Activated CD8-positive, alpha-beta memory T cell treated with anti-CD3 and anti-CD28 coated beads, Interleukin-2, amount 50 U/mL, for 24 hours (primary cell): ENCODE results near the gene SIGLECL1.
"Not testable (repeated sequence)": the region's sequence is repeated elsewhere in the genome, so short reads cannot be mapped to it uniquely, and the experiment has no call there.

ENCODE experiments used
- DNase-seq: peaks from one replicate; pipeline ENCODE4 v3.0.0-alpha.2; 2020; ENCODE audit errors: extremely low read depth

The SIGLECL1 gene

DNA sequence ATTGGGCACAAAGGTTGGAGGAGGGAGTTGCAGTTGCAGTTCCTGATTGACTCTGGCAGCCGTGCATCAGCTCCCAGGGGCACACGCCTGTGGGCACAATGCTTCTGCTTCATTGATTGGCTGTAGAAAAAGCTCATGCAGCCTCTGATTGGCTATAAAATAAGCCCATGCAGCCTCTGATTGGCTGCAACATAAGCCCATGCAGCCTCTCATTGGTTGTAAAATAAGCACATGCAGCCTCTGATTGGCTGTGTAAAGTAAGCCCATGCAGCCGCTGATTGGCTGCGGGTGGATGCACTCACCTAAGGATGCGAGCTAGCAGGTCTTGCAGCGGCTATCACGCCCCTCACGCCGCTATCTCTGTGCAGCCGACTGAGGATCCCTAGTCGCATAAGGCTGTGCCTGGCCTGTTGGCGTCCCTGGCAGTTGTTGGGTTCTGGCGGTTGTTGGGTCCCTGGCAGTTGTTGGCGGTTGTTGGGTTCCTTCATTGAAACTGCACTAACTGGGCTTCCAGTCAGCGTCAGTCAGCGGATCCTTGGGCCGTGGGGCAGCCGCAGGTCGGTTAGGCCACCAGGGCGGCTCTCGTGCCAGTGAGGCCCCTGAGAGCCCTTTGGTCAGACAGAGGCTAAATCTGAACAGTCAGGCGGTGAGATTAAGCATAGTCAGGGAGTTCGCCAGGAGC lies at the start of gene SIGLECL1:
SIGLECL1 (plus strand) TSS at position 295 of the 682 bp plus-strand sequence. CDS start 12,993 bp downstream, outside the sequence.
- no peak for DNase-seq

- DNase-seq, result no peak
These were observed 49.2 kb upstream of the SIGLECL1 start for GRCh38 chr19:51201712-51202111.

GRCh38 chr19:51203916-51204315 lies 47.0 kb upstream of the SIGLECL1 start:
- DNase-seq, result no peak

- DNase-seq, result no peak
These were observed 46.6 kb upstream of the SIGLECL1 start for GRCh38 chr19:51204321-51204720.

GRCh38 chr19:51207747-51208146 lies 43.1 kb upstream of the SIGLECL1 start:
- DNase-seq, result no peak

DNA sequence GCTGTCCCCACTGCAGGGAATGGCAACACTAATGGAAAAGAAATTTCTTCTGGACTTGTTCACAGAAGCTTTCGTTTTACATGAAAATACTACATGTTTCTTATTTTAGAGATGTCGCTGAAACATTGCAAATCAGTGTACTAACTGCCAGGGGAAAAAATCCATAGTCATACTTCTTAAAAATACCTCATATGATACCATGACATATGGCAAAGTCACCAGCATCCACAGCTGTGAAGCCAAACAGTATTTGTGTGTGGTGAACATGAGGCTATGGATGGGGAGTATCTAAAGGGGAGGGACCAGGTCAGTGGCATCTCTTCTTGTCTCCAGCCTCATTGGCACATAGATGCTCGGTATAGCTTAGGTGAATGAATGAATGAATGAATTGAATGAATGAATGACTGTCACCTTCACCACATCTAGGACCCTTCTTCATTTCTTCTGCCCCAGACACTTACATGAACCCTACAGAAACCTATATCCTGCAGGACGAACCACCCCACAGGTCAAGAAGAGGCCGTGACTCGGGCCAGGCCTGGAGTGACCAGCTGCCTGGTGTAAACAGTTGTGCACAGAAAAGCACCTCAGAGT lies 40.6 kb upstream of the SIGLECL1 start:
- no peak for DNase-seq

GRCh38 chr19:51210874-51211361 lies 40.0 kb upstream of the SIGLECL1 start:
- DNase-seq, result not testable (repeated sequence)

DNA sequence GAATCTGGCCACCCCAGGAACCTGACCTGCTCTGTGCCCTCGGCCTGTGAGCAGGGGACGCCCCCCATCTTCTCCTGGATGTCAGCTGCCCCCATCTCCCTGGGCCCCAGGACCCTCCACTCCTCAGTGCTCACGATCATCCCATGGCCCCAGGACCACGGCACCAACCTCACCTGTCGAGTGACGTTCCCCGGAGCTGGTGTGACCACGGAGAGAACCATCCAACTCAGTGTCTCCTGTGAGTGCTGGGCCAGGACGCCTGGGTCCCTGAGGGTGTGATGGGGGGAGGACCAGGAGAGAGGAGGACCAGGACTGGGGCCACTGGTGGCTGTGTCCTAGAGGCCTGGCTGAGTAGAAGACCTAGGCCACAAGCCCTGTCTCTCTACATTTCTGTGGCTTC lies 39.0 kb upstream of the SIGLECL1 start:
- DNase-seq, result no peak

DNA sequence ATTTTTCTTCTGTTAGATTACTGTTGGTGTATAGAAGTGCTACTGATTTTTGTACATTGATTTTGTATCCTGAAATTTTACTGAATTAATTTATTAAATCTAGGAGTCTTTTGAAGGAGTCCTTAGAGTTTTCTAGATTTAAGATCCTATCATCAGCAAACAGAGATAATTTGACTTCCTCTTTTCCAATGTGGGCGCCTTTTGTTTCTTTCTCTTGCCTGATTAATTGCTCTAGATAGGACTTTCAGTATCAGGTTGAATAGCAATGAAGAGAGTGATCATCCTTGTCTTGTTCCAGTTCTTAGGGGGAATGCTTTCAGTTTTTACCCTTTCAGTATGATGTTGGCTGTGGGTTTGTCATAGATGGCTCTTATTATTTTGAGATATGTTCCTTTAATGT lies 31.6 kb upstream of the SIGLECL1 start:
- no peak for DNase-seq

DNA sequence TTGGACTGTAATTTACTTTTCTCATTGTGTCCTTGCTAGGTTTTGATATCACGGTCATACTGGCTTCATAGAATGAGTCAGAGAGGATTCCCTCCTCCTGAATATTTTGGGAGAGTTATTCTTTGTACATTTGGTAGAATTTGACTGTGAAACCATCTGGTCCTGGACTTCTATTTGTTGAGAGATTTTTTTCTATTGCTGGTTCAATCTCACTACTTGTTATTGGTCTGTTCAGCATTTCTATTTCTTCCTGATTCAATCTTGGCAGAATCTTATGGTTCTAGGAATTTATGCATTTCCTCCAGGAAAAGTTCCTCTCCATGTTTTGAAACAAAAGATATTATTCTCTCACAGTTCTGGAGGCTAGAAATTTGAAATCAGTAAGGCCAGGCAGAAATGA lies 30.9 kb upstream of the SIGLECL1 start:
- no peak for DNase-seq

DNA sequence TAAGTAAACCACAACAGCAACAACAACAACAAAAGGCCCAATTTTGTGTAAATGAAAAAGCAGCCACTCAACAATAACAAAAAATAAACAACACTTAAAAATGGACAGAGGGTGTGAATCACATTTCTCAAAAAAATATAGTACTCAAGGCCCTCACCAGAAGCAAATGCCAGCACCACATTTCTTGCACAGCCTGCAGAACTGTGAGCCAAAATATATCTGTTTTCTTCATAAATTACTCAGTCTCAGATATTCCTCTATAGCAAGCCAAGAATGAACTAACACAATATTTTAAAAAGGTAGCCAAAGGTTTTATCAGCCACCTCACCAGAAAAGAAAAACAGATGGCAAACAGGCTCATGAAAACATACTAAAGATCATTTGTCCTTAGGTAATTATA lies 29.9 kb upstream of the SIGLECL1 start:
- DNase-seq, result no peak

DNA sequence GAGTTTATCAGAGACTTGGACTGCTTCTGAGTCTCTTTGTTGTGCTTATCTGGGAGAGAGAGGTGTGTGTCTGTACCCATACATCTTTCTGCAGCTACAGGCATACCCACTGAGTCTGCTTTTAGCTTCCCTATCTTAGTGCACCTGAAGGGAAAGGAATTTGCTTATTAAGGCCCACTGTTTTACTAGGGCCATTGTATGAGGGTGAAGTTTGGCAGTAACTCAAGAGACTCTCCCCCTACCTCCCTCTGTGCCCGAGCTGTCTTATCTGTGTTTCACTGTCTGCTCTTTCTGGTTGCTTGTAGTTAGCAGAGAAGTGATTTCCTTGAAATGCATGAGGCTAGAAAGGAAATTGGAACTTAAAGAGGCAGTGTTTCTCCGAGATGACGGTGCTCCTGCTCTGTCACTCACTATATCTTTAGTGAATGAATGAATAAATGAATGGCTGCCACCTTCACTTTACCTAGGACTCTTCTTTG lies 26.7 kb upstream of the SIGLECL1 start:
- DNase-seq, result no peak

GRCh38 chr19:51224898-51225393 lies 25.9 kb upstream of the SIGLECL1 start, which contains the start of gene CD33:
Gene CD33 (plus strand): TSS chr19:51225080. CDS start chr19:51225119, 39 bp downstream.
- DNase-seq, result not testable (repeated sequence)

GRCh38 chr19:51226067-51226466 lies 24.8 kb upstream of the SIGLECL1 start:
- no peak for DNase-seq

GRCh38 chr19:51227326-51227725 lies 23.6 kb upstream of the SIGLECL1 start:
- no peak for DNase-seq

DNA sequence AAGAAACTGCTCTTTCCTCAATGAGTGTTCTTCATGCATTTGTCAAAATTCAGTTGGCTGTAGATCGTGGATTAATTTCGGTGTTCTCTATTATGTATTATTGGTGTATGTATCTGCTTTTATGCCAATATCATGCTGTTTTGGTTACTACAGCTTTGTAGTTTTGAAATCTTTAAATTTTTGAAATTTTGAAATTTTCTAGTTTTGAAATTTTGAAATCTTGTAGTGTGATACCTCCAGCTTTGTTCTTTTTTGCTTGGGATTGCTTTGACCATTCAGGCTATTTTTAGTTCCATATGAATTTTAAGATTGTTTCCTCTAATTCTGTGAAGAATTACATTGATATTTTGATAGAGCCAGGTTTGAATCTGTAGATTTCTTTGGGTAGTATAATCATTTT lies 22.9 kb upstream of the SIGLECL1 start:
- DNase-seq, result no peak

DNA sequence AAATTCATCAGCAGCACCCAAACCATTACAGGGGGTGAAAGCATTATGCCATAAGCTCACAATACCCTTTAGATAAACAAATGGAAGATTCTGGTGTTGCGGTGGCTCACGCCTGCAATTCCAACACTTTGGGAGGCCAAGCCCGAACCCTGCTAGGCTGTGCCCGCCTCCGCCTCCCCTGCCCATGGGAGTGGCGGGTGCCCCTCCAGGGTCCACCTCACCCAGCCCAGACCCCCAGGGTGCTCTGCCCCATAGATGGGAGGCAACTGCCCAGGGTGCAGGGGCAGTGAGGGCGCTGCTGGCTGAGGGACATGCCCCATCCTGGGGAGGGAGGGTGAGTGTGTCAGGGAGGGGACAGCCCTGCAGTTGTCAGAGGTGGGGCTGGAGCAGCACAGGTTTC lies 10.0 kb upstream of the SIGLECL1 start:
- DNase-seq, result no peak

GRCh38 chr19:51242881-51243630 lies 7.8 kb upstream of the SIGLECL1 start:
- no peak for DNase-seq

DNA sequence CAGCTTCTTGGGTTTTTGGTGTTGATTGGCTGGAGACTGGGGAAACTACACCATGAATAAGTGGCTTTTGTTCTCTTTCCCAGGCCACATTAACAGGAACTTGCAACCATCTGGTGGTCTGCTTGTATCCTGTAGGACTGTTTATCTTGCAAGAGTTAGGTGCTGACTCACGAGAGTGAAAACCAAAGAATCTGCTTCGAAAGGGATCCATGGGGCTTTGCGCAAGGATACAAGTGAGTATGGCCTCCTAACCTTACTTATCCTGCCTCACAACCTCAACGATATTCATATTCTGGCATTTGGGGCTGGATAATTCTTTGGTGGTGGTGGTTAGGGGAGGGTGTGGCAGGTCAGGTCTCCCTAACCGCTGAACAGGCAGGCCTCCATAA lies 4.7 kb upstream of the SIGLECL1 start:
- DNase-seq, result no peak

GRCh38 chr19:51247972-51248590 lies 2.8 kb upstream of the SIGLECL1 start:
- DNase-seq, result no peak

GRCh38 chr19:51251468-51251820 lies 564 bp downstream of the SIGLECL1 start:
- no peak for DNase-seq
